HepG2 (cell line): ENCODE measurements around the gene HAUS2. TPM values are rescaled to one million over a fixed set of nuclear protein-coding genes. Genes with fewer than 3 reads are reported as not detected.

Source experiments
- CBX2 ChIP-seq, 2 experiments: fragments of 200-600 bp in 1 of 2; sonication (generic); formaldehyde crosslinking in 1 of 2; IDR thresholded peaks; 2 replicates each; pipeline versions ENCODE4 v1.7.0 to v1.8.1; 2018 to 2022; ENCODE audit warnings: low read depth in 2 of 2, low read length in 1 of 2, mild to moderate bottlenecking in 1 of 2, missing genetic modification reagents in 1 of 2
- FOXJ3 ChIP-seq: sonication (generic); formaldehyde crosslinking; IDR thresholded peaks from 2 replicates; pipeline ENCODE4 v1.4.0; 2020; ENCODE audit warnings: missing genetic modification reagents, mild to moderate bottlenecking, borderline replicate concordance
- HNF4G ChIP-seq, 2 experiments: sonication (generic) in 1 of 2; formaldehyde crosslinking in 1 of 2; IDR thresholded peaks; 2 replicates each; pipeline versions ENCODE4 v1.4.0 to v1.6.1; 2011 to 2020; ENCODE audit warnings: borderline replicate concordance in 2 of 2, low read depth in 2 of 2, mild to moderate bottlenecking in 2 of 2, low read length in 1 of 2, missing genetic modification reagents in 1 of 2, moderate library complexity in 1 of 2
- POLR2G ChIP-seq: fragments of 200-400 bp; formaldehyde crosslinking; IDR thresholded peaks from 2 replicates; pipeline ENCODE4 v1.6.1; 2018; ENCODE audit warnings: mild to moderate bottlenecking, low read depth, low read length, moderate library complexity
- SMAD9 ChIP-seq: sonication (generic); formaldehyde crosslinking; IDR thresholded peaks from 2 replicates; pipeline ENCODE4 v1.5.1; 2020; ENCODE audit warnings: mild to moderate bottlenecking, missing genetic modification reagents
- SSRP1 ChIP-seq: IDR thresholded peaks from 2 replicates; pipeline ENCODE4 v1.6.1; 2016; ENCODE audit warnings: control low read depth
- U2AF2 ChIP-seq: fragments of 200-400 bp; formaldehyde crosslinking; IDR thresholded peaks from 2 replicates; pipeline ENCODE4 v1.6.1; 2017; ENCODE audit warnings: low read depth, mild to moderate bottlenecking, low read length
- ZBTB38 ChIP-seq: sonication (generic); formaldehyde crosslinking; IDR thresholded peaks from 2 replicates; pipeline ENCODE4 v1.5.1; 2020; ENCODE audit warnings: mild to moderate bottlenecking, missing genetic modification reagents
- ZMYM2 ChIP-seq: sonication (generic); formaldehyde crosslinking; IDR thresholded peaks from 2 replicates; pipeline ENCODE4 v1.8.0; 2022; ENCODE audit warnings: mild to moderate bottlenecking, missing genetic modification reagents
- ZNF10 ChIP-seq: sonication (generic); formaldehyde crosslinking; IDR thresholded peaks from 2 replicates; pipeline ENCODE4 v1.4.0; 2020; ENCODE audit warnings: mild to moderate bottlenecking, low read depth, missing genetic modification reagents, borderline replicate concordance
- ZNF296 ChIP-seq: sonication (generic); formaldehyde crosslinking; conservative IDR thresholded peaks from 2 replicates; pipeline ENCODE4 v1.5.0; 2020; ENCODE audit warnings: mild to moderate bottlenecking, missing genetic modification reagents
- ZNF776 ChIP-seq: sonication (generic); formaldehyde crosslinking; IDR thresholded peaks from 2 replicates; pipeline ENCODE4 v1.4.0; 2020; ENCODE audit warnings: mild to moderate bottlenecking, missing genetic modification reagents
- ZSCAN30 ChIP-seq: sonication (generic); formaldehyde crosslinking; IDR thresholded peaks from 2 replicates; pipeline ENCODE4 v1.5.0; 2020; ENCODE audit warnings: mild to moderate bottlenecking, missing genetic modification reagents
- polyA plus RNA-seq, 8 experiments: library from polyadenylated mRNA; depleted of rRNA in 3 of 8; stranded (reverse) in 7 of 8; unstranded in 1 of 8; fragments of >200 nt; fragmentation: Illumina TruSeq in 4 of 8; extraction: Trizol in 4 of 8; gene quantifications; 2 replicates each; pipeline versions ENCODE4 v1.2.1 to v1.2.3, GENCODE V29; 2011 to 2016; ENCODE audit warnings: low read depth in 4 of 8, missing spikeins in 1 of 8, mixed read lengths in 1 of 8; ENCODE audit not compliant: insufficient read depth in 1 of 8
- total RNA-seq, 5 experiments: library from RNA; depleted of rRNA; stranded (reverse); fragments of >200 nt; fragmentation: Illumina TruSeq; extraction: Trizol; gene quantifications; 2 replicates each; pipeline ENCODE4 v1.2.3, GENCODE V29; 2016; ENCODE audit warnings: low read depth in 1 of 5
- TF ChIP-seq, protein P1 (sequence below): sonication (generic); formaldehyde crosslinking; IDR thresholded peaks from 2 replicates; pipeline ENCODE4 v1.5.0; 2020; ENCODE audit warnings: mild to moderate bottlenecking, missing genetic modification reagents
- TF ChIP-seq, protein P2 (sequence below): IDR thresholded peaks from 2 replicates; pipeline ENCODE4 v1.6.1; 2012; ENCODE audit warnings: inconsistent platforms
- TF ChIP-seq, protein P3 (sequence below): sonication (generic); formaldehyde crosslinking; IDR thresholded peaks from 2 replicates; pipeline ENCODE4 v1.4.0; 2020; ENCODE audit warnings: mild to moderate bottlenecking, missing genetic modification reagents
- TF ChIP-seq, protein P4 (sequence below): sonication (generic); formaldehyde crosslinking; IDR thresholded peaks from 2 replicates; pipeline ENCODE4 v1.4.0; 2020; ENCODE audit warnings: missing genetic modification reagents, borderline replicate concordance
- TF ChIP-seq, protein P5 (sequence below), 2 experiments: sonication (generic) in 1 of 2; formaldehyde crosslinking in 1 of 2; IDR thresholded peaks; 2 replicates each; pipeline versions ENCODE4 v1.4.0 to v1.6.1; 2018 to 2020; ENCODE audit warnings: missing genetic modification reagents in 2 of 2, borderline replicate concordance in 1 of 2, low read depth in 1 of 2, mild to moderate bottlenecking in 1 of 2, missing biosample characterization in 1 of 2

The HAUS2 gene
- total and polyA plus RNA-seq, 2 of the 13 experiments (the other 11 are each of a cell fraction or from before 2014, with no cell fraction given) = 11.6 to 32.9 TPM

DNA sequence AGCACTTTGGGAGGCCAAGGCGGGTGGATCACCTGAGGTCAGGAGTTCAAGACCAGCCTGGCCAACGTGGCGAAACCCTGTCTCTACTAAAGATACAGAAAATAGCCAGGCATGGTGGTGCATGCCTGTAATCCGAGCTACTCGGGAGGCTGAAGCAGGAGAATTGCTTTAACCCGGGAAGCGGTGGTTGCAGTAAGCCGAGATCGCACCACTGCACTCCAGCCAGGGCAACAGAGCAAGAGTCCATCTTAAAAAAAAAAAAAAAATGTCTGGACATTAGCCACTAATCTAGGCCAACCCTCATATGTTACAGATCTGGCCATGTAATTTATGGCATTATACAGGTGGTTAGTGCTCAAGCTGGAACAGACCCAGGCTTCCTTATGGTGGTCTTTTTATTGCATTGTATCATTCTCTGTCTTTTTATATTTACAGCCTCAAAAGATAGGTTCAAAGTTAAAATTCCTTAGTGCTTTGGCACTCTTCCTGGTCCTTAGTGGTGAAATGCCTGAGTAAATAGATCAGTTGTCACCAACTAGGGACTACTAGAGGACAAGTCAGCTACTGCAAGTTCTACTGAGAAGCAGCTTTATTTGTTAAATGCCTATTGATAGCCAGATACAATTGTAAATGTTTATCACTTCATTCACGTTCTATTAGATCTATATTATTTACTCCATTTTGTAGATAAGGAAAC lies 42.7 kb downstream of the HAUS2 start (continued):
- TF ChIP-seq, protein P1, sequence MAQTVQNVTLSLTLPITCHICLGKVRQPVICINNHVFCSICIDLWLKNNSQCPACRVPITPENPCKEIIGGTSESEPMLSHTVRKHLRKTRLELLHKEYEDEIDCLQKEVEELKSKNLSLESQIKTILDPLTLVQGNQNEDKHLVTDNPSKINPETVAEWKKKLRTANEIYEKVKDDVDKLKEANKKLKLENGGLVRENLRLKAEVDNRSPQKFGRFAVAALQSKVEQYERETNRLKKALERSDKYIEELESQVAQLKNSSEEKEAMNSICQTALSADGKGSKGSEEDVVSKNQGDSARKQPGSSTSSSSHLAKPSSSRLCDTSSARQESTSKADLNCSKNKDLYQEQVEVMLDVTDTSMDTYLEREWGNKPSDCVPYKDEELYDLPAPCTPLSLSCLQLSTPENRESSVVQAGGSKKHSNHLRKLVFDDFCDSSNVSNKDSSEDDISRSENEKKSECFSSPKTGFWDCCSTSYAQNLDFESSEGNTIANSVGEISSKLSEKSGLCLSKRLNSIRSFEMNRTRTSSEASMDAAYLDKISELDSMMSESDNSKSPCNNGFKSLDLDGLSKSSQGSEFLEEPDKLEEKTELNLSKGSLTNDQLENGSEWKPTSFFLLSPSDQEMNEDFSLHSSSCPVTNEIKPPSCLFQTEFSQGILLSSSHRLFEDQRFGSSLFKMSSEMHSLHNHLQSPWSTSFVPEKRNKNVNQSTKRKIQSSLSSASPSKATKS (CRISPR knock-in tag) = no peak
- TF ChIP-seq, protein P2, sequence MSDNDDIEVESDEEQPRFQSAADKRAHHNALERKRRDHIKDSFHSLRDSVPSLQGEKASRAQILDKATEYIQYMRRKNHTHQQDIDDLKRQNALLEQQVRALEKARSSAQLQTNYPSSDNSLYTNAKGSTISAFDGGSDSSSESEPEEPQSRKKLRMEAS = no peak
- TF ChIP-seq ZBTB38 (no peak), ZNF776 (CRISPR knock-in tag) (no peak), POLR2G (no peak), ZSCAN30 (CRISPR knock-in tag) (no peak), SMAD9 (no peak), ZMYM2 (peak; percentile 73; the same call in 1 of the 2 replicates), HNF4G (IDR thresholded peaks at IDR 0.05; ENCODE audit: borderline replicate concordance, low read depth, low read length) (0 out of 2 replicates have a peak, but pooled peaks have one; percentile 35), HNF4G (CRISPR knock-in tag; IDR thresholded peaks at IDR 0.05; ENCODE audit: borderline replicate concordance, low read depth) (no peak), ZNF296 (no peak), U2AF2 (no peak), ZNF10 (CRISPR knock-in tag) (no peak), FOXJ3 (CRISPR knock-in tag) (0 out of 2 replicates have a peak, but pooled peaks have one; percentile 36), SSRP1 (CRISPR knock-in tag) (no peak), CBX2 (IDR thresholded peaks at IDR 0.05; ENCODE audit: low read depth, low read length) (no peak), CBX2 (CRISPR knock-in tag; IDR thresholded peaks at IDR 0.05; ENCODE audit: low read depth) (no peak)
- TF ChIP-seq, protein P3, sequence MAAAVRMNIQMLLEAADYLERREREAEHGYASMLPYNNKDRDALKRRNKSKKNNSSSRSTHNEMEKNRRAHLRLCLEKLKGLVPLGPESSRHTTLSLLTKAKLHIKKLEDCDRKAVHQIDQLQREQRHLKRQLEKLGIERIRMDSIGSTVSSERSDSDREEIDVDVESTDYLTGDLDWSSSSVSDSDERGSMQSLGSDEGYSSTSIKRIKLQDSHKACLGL (CRISPR knock-in tag) = no peak
- TF ChIP-seq, protein P4, sequence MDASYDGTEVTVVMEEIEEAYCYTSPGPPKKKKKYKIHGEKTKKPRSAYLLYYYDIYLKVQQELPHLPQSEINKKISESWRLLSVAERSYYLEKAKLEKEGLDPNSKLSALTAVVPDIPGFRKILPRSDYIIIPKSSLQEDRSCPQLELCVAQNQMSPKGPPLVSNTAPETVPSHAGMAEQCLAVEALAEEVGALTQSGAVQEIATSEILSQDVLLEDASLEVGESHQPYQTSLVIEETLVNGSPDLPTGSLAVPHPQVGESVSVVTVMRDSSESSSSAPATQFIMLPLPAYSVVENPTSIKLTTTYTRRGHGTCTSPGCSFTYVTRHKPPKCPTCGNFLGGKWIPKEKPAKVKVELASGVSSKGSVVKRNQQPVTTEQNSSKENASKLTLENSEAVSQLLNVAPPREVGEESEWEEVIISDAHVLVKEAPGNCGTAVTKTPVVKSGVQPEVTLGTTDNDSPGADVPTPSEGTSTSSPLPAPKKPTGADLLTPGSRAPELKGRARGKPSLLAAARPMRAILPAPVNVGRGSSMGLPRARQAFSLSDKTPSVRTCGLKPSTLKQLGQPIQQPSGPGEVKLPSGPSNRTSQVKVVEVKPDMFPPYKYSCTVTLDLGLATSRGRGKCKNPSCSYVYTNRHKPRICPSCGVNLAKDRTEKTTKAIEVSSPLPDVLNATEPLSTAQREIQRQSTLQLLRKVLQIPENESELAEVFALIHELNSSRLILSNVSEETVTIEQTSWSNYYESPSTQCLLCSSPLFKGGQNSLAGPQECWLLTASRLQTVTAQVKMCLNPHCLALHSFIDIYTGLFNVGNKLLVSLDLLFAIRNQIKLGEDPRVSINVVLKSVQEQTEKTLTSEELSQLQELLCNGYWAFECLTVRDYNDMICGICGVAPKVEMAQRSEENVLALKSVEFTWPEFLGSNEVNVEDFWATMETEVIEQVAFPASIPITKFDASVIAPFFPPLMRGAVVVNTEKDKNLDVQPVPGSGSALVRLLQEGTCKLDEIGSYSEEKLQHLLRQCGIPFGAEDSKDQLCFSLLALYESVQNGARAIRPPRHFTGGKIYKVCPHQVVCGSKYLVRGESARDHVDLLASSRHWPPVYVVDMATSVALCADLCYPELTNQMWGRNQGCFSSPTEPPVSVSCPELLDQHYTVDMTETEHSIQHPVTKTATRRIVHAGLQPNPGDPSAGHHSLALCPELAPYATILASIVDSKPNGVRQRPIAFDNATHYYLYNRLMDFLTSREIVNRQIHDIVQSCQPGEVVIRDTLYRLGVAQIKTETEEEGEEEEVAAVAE = no peak
- TF ChIP-seq, protein P5, sequence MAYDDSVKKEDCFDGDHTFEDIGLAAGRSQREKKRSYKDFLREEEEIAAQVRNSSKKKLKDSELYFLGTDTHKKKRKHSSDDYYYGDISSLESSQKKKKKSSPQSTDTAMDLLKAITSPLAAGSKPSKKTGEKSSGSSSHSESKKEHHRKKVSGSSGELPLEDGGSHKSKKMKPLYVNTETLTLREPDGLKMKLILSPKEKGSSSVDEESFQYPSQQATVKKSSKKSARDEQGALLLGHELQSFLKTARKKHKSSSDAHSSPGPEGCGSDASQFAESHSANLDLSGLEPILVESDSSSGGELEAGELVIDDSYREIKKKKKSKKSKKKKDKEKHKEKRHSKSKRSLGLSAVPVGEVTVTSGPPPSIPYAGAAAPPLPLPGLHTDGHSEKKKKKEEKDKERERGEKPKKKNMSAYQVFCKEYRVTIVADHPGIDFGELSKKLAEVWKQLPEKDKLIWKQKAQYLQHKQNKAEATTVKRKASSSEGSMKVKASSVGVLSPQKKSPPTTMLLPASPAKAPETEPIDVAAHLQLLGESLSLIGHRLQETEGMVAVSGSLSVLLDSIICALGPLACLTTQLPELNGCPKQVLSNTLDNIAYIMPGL (CRISPR knock-in tag; IDR thresholded peaks at IDR 0.05; ENCODE audit: borderline replicate concordance in 1 of 2, low read depth in 1 of 2) = peak in 1 of 2 experiments; percentile 38; a peak in 1 of 4 replicates
